HG03280 (cell line): ENCODE results near the gene UTP14A.
"Not testable (repeated sequence)": the region's sequence is repeated elsewhere in the genome, so short reads cannot be mapped to it uniquely, and the experiment has no call there.

Experiments
- ATAC-seq: cut with Tn5 transposase; IDR thresholded peaks from one replicate; pipeline ENCODE4 v1.9.1; 2021; ENCODE audit warnings: mild to moderate bottlenecking, moderate library complexity; ENCODE audit not compliant: unreplicated experiment

The UTP14A gene, protein sequence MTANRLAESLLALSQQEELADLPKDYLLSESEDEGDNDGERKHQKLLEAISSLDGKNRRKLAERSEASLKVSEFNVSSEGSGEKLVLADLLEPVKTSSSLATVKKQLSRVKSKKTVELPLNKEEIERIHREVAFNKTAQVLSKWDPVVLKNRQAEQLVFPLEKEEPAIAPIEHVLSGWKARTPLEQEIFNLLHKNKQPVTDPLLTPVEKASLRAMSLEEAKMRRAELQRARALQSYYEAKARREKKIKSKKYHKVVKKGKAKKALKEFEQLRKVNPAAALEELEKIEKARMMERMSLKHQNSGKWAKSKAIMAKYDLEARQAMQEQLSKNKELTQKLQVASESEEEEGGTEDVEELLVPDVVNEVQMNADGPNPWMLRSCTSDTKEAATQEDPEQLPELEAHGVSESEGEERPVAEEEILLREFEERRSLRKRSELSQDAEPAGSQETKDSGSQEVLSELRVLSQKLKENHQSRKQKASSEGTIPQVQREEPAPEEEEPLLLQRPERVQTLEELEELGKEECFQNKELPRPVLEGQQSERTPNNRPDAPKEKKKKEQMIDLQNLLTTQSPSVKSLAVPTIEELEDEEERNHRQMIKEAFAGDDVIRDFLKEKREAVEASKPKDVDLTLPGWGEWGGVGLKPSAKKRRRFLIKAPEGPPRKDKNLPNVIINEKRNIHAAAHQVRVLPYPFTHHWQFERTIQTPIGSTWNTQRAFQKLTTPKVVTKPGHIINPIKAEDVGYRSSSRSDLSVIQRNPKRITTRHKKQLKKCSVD

GRCh38 chrX:129905787-129906580, at the start of gene UTP14A:
TSS of gene UTP14A (plus strand) at chrX:129906164. CDS start at chrX:129906211, 47 bp downstream.
- peak; percentile 96 for ATAC-seq

- not testable (repeated sequence) for ATAC-seq
Observed at GRCh38 chrX:129859134-129859533, 46.8 kb upstream of the UTP14A start.

DNA sequence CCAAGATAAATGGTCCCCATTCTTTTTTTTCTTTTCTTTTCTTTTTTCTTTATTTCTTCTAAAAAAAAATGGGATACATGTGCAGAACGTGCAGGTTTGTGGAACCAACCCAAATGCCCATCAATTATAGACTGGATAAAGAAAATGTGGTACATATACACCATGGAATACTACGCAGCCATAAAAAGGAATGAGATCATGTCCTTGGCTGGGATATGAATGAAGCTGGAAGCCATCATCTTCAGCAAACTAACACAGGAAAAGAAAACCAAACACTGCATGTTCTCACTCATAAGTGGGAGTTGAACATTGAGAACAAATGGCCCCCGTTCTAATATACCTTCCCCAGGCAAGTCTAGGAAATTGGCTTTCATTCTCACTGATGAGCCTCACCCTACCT, 39.6 kb upstream of the UTP14A start:
- ATAC-seq: not testable (repeated sequence)

DNA sequence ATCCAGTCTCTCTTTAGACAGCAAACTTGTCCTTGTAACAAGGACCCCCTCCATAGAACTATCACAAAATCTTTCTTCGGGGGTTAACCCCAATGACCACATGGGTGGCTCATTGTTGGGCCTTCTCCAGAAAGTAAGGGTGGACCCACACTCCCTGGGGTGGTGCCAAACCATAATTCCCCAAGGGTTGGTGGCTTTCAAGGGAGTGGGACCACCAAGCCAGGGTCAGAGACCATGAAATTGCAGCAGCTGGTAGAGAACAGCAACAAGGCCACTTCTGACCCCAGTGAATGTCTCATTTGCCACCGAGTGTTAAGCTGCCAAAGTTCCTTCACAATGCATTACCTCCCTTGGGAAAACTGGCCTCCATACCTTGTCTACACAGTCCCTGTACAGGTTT, 33.4 kb upstream of the UTP14A start:
- no peak for ATAC-seq

DNA sequence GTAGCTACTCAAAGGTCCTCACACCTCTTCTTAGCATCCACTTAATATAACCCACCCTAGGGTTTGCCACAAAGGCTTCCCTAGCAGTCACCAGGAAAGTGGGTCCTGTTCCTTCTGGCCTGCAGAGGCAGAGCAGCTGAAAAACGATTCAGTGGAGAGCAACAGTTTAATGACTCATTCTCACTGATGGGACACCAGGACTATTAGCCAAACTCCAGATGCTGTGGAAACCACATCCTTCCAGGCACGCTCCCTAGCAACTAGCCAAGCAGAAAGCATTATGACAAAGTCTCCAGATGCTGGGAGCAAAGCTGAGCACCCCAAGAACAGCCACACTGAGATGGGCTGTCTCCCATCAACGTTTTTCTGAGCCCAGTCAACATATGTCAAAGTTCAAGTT, 30.3 kb upstream of the UTP14A start:
- no peak for ATAC-seq

DNA sequence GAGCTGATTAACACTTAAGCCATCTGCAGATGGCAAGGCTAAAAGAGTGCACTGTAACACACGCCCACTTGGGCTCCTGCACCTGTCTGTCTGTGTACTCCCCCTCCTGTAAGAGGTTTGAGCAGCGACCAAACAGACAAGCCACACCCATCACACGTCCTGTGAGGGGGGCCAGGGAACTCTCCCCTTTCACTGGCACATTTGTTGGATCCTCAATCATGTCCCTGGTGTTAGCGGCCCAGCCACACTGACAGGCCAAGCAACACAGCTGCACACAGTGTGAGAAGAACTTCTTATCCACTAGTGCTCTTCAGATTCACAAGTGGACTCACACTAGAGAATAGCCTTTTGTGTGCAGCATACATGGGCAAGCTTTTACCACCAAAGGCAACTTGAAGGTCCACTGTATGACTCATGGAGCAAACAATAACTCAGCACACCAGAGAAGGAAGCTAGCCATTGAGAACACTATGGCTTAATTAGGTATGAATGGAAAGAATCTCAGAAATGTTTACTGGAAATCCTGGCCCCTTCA, 29.1 kb upstream of the UTP14A start:
- ATAC-seq: no peak

DNA sequence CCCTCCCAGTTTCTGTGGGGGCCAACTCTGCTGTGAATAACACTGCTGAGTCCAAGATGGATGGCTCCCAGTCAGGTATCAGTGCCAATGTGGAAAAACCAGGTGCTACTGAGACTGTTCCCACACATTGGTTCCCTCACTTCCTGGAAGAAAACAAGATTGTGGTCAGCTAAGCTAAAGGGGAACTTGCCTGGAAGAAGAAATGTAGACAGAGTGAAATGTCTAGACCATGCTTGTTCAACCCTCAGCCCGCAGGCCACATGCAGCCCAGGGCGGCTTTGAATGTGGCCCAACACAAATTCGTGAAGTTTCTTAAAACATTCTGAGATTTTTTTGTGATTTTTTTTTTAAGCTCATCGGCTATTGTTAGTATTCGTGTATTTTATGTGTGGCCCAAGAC, 28.6 kb upstream of the UTP14A start:
- no peak for ATAC-seq

GRCh38 chrX:129900054-129900453, 5.9 kb upstream of the UTP14A start:
- ATAC-seq: no peak

DNA sequence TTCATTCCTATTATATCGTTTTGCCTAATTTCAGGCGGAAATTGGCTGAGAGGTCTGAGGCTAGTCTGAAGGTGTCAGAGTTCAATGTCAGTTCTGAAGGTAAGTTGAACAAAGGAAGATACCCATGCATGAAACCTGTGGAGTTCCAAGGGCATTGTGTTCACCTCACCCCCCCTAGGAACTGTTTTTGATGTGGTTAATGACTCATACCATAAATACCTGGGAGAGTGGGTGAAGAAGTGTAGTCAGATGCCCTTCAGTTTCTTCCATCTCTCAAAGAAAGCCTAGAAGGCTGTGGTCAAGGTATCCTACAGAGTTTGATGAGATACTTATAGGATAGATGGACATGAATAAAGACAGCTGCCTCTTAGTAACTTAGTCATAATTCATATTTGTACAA, 2.7 kb downstream of the UTP14A start:
- no peak for ATAC-seq

DNA sequence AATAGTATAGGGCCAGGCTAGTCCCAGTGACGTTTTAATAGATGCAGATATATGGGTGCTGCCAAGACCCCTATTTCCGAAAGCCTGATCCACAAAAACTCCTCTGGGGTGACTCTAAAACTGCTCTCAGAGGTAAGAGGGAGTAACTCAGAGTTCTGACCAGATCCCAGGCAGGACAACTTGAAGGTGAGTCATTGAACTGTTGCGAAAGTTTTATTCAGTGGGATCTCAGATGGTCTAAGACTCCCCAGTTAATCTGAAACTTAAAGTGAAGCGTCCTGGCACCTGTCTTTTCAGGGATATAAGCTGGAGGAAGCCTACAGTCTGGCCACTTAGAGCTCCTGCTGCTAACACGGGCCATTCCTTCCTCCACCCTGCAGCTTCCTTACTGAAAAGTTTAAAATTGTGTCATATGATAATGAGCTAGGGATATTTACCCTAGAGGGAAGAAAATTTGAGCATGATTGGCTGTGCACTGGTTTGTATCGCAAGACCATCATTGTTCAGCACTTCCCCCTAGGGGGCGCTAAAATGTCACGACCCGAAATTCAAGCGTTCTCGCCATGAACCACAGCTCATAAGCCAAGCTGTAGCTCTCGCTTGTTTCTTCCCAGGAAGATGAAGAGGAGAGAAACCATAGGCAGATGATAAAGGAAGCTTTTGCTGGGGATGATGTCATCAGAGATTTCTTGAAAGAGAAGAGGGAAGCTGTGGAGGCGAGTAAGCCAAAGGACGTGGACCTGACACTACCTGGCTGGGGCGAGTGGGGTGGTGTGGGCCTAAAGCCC, 19.5 kb downstream of the UTP14A start:
- ATAC-seq: no peak

- no peak for ATAC-seq
Observed at GRCh38 chrX:129930941-129931410, 25.0 kb downstream of the UTP14A start.

- peak; percentile 57 for ATAC-seq
Observed at GRCh38 chrX:129931411-129932015, 25.5 kb downstream of the UTP14A start.

DNA sequence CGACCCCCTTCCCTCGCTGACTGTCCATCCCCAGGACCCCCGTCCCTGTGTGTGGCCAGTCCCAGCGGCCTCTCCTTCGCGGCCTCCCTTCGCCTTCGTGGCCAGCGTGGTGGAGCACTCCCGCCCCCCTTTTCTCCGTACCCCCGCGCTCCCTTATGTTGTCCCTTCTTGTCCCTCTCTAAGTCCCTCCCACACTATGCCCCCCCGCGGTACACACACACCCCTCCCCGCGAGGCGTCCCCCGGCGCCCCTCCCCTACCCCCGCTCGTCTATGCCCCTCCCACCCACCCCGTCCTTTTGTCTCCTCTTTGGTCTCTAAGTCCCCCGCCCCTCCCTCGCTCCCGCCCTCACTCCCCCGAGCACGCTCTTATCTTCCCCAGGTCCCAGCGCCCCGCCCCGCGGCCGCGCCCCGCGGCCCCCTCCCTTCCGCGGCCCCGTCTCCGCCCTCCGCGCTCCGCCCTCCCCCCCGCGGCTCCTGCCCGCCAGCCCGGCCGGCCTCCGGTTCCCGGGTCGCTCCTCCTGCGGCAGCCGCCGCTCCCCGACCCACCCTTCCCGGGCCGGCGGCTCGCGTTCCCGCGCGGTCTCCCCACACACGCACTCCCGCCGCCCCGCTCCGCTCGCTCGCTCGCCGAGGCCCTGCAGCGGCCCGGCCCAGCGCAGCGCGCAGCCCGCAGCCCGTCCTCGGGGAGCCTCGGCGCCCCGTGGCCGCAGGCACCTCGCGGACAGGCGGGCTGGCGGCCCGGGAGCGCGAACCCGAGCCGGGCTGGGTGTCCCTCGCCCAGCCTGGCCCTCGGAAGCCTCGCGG, 26.3 kb downstream of the UTP14A start:
- peak; percentile 65 for ATAC-seq

- ATAC-seq: no peak
Observed at GRCh38 chrX:129932821-129933321, 26.9 kb downstream of the UTP14A start.

DNA sequence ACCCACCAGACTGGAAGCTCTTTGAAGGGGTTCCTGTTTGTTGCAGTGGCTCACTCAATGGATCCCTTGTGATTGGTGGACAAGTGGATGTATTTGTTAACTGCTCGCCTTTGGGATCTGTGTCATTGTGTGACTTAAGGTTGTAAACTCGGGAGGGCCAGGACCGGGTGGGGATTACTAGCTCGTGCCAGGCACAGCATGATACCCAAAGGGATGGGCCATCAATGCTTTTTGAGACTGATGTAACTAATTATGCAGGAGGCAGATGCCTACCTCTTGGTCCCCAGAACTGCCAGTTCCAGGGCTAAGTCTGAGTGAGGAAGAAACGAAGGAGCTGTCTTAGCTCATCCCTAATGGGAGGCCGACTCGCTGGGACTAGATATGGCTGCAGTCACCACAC, 27.7 kb downstream of the UTP14A start:
- no peak for ATAC-seq

DNA sequence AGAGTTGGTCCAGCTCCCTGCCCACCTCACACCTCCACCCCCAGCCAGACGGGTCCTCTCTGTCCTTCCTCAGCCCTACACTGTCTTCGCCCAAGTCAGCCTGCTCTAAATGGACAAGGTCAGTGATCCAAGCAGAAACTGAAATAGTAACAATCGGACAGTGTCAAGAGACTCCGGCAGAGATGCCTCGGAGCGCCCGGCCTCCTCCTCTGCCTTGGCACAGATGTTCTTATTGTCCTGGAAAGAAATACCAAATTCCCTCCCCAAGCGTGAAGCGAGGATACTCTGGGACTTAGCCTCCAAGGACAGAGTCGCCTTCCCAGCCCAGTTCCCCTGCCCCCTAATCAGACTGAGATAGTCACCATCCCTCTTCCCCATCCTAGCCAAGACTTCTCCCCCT, 28.5 kb downstream of the UTP14A start:
- no peak for ATAC-seq

- ATAC-seq: no peak
Observed at GRCh38 chrX:129934952-129935351, 29.0 kb downstream of the UTP14A start.

DNA sequence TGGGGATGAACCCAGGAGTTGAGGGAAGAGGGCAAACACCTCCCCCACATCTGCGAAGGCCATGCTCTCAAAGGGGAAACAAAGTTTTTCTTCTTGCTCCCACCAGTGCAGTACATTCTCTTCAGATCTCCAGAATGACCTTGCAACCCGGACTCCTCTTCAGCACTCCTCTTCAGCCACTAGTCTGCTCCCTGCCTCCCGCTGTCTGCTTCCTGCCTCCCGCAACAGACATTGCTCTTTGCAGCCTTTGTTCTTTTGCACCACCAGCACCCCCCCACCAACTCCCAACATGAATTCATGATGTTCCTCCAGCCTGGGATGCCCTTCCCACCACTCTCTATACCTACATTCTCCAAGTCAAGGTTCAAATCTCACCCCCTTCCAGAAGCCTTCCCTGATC, 32.1 kb downstream of the UTP14A start:
- no peak for ATAC-seq

DNA sequence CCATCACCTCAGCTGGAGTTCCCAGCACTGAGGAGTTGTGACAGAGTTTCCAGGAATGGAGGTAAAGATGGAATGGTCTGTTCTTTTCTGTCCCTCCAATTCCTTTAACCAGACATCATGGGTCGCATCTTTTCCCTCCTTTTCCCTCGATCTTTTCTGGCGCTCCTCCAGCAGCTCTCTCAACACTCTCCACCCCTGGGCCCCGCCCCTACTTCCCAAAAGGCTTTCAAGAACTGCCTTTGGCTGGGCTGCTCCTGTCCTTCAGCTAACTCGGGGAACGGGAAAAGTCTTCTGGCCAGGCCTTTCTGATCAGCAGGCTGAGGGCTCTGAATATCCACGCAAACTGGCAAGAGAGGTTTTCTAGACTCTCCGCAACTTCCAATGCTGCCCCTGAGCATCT, 34.0 kb downstream of the UTP14A start:
- no peak for ATAC-seq
